Tongue (tissue), 2 donors: Measurements from ENCODE around the gene MAP7. TPM values are rescaled to one million over a fixed set of nuclear protein-coding genes. Genes with fewer than 3 reads are reported as not detected.

Experiments
- small RNA-seq: library from RNA; depleted of rRNA; stranded (forward); fragments of <200 nt; gene quantifications from one replicate; pipeline ENCODE3, GENCODE V24; 2014; ENCODE audit warnings: low replicate concordance
- total RNA-seq: library from RNA; depleted of rRNA; stranded (reverse); fragments of >200 nt; gene quantifications from one replicate; pipeline ENCODE4 v1.2.3, GENCODE V29; 2014

MAP7 gene
- total RNA-seq, 1 donor from 2014 or later, result 6.1 TPM

Small RNAs within 50 kb of the gene (small RNA-seq; reads per million reads assigned to genes)
- gene AL023284.1, result not detected
- not detected for gene NDUFS5P1

Other genes with a start within 250 kb of the MAP7 start
- 10.2 TPM for gene MAP3K5, start 242.1 kb upstream of the MAP7 start, total RNA-seq